ENCODE results near the gene RWDD3. TPM values are rescaled to one million over a fixed set of nuclear protein-coding genes. Genes with fewer than 3 reads are reported as not detected.

Gene RWDD3
- total RNA-seq, 4 donors from 2014 or later, result 13.1 to 20.6 (median 16.5) TPM

GRCh38 chr1:95255826-95256225 is 21.8 kb downstream of the RWDD3 start:
- intact Hi-C loops (cut with DNase I), result no loop called here
- TF ChIP-seq CTCF (IDR thresholded peaks at IDR 0.05), result no peak
- no peak for TF ChIP-seq POLR2A (IDR thresholded peaks at IDR 0.05)
- H3K27me3 ChIP-seq, result no peaks in the 10 kb centered on the region
- no peak overlapping the region for H3K27ac ChIP-seq
- peaks cover 0 to 11% of the 10 kb centered on the region in 2 donors for H3K4me1 ChIP-seq
- no peak for DNase-seq
- no peak overlapping the region for H3K4me3 ChIP-seq (replicated peaks in 1 of 3)
- H3K9me3 ChIP-seq, result no peaks in the 10 kb centered on the region
- whole genome bisulfite sequencing, 2 donors, result 86 to 95% methylated on average over 1 of the region's 1 CpG
- no peaks in the 10 kb centered on the region for H3K36me3 ChIP-seq

GRCh38 chr1:95257758-95258157 is 23.7 kb downstream of the RWDD3 start:
- Histone ChIP-seq H3K4me1 (peaks cover 0 to 11% of the 10 kb centered on the region in 2 donors), H3K27me3 (no peaks in the 10 kb centered on the region), H3K27ac (no peak overlapping the region), H3K36me3 (no peaks in the 10 kb centered on the region), H3K9me3 (no peaks in the 10 kb centered on the region), H3K4me3 (replicated peaks in 1 of 3) (no peak overlapping the region)
- TF ChIP-seq POLR2A (IDR thresholded peaks at IDR 0.05) (no peak), CTCF (IDR thresholded peaks at IDR 0.05) (no peak)
- 81 to 84% methylated on average over 1 of the region's 1 CpG for WGBS, 2 donors
- intact Hi-C loops (cut with DNase I), result no loop called here
- DNase-seq, result no peak

GRCh38 chr1:95259245-95259644 is 25.2 kb downstream of the RWDD3 start:
- Histone ChIP-seq H3K4me3 (replicated peaks in 1 of 3) (no peak overlapping the region), H3K27ac (no peak overlapping the region), H3K36me3 (no peaks in the 10 kb centered on the region), H3K27me3 (no peaks in the 10 kb centered on the region), H3K4me1 (peaks cover 0 to 11% of the 10 kb centered on the region in 2 donors), H3K9me3 (no peaks in the 10 kb centered on the region)
- 73 to 83% methylated on average over 1 of the region's 1 CpG for WGBS, 2 donors
- DNase-seq, result no peak
- intact Hi-C loops (cut with DNase I), result no loop called here
- no peak for TF ChIP-seq POLR2A (IDR thresholded peaks at IDR 0.05)
- TF ChIP-seq CTCF (IDR thresholded peaks at IDR 0.05), result no peak

- TF ChIP-seq POLR2A (IDR thresholded peaks at IDR 0.05) (no peak), CTCF (IDR thresholded peaks at IDR 0.05) (no peak)
- no peaks in the 10 kb centered on the region for H3K36me3 ChIP-seq
- H3K9me3 ChIP-seq, result no peaks in the 10 kb centered on the region
- intact Hi-C loops (cut with DNase I), result no loop called here
- no peak for DNase-seq
- no peak overlapping the region for H3K27ac ChIP-seq
- WGBS, 2 donors, result 88 to 96% methylated on average over 4 of the region's 4 CpGs
- peaks cover 0 to 4% of the 10 kb centered on the region in 2 donors for H3K4me1 ChIP-seq
- no peak overlapping the region for H3K4me3 ChIP-seq (replicated peaks in 1 of 3)
- H3K27me3 ChIP-seq, result no peaks in the 10 kb centered on the region
Observed at GRCh38 chr1:95262913-95263312, 28.9 kb downstream of the RWDD3 start.

- no peaks in the 10 kb centered on the region for H3K27me3 ChIP-seq
- intact Hi-C loops (cut with DNase I), result no loop called here
- 81 to 87% methylated on average over 5 of the region's 5 CpGs for WGBS, 2 donors
- H3K36me3 ChIP-seq, result no peaks in the 10 kb centered on the region
- DNase-seq, result no peak
- no peak overlapping the region for H3K27ac ChIP-seq
- H3K4me1 ChIP-seq, result no peaks in the 10 kb centered on the region
- no peak overlapping the region for H3K4me3 ChIP-seq (replicated peaks in 1 of 3)
- TF ChIP-seq POLR2A (IDR thresholded peaks at IDR 0.05) (no peak), CTCF (IDR thresholded peaks at IDR 0.05) (no peak)
- no peaks in the 10 kb centered on the region for H3K9me3 ChIP-seq
Observed at GRCh38 chr1:95263450-95263849, 29.4 kb downstream of the RWDD3 start.
